Ureter (tissue), 1 donor: Measurements from ENCODE around the gene KCNJ16. TPM values are rescaled to one million over a fixed set of nuclear protein-coding genes. Genes with fewer than 3 reads are reported as not detected.

Experiments used
- DNase-seq: peaks from one replicate; pipeline ENCODE4 v3.0.0-alpha.2; 2020; ENCODE audit warnings: low spot score
- total RNA-seq: library from RNA; stranded (reverse); gene quantifications from one replicate; pipeline ENCODE4 v1.2.4, GENCODE V29; 2023
- donor health status: DM: yes; HTN: yes; CAD: no.

Gene KCNJ16
- total RNA-seq, 1 donor from 2014 or later: not detected

DNA sequence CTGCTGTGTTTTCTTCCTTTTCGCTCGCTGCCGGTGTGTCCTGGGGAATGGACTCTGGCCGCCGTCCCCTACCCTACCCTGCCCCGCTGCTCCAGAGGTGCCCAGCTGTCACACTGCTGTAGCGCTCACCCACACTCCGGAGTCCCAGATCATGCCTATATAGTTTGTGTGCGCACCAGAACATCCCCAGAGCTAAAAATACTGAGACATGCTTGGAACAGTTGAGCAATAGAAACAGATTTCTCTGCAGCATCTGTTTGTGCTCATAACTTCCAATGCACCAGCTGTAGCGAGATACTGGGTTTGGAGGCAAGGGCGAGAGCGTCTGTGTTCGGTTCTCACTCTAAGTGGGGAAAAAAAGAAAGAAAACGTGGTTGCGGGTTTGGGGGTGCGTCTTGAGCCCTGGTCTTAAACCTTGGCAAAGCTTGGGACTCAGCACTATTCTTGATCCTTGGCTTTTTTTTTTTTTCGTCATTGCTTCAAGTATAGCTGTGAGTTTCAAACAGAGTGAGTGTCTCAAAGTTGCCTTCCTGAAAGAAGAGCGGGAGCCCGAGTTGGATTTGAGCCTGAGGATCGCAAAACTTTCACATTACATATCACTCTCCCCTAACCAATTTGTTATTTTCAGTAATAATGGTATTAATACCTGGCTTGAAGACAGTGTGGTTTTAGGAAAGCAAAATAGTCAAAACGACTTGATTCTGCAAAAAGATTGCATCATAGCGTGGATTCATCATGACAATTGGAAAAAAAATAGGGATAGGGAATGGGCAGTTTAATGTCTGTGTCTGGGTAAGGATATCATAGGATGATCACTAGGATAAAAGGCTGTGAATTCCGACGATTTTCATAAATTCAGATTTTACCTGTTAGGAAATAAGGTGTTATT lies 94.9 kb downstream of the KCNJ16 start:
- no peak for DNase-seq

DNA sequence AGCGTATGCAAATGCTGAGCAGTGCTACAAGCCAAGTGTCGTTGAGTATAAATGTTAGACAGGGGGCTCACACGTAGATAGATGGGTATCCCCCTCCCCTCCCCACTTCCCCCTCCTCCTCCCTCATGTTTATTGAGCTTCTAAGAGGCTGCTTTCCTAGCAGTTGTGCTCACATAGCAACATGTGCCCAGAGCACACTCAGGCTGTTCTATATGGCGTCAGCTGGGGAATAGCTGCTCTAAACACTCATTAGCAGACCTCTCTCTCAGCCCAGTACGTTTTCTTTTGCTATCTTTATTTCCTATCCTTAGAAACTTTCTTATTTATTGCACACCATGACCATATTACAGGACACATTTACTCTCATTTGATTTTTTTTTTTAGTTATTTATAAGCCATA lies 96.1 kb downstream of the KCNJ16 start:
- no peak for DNase-seq

DNA sequence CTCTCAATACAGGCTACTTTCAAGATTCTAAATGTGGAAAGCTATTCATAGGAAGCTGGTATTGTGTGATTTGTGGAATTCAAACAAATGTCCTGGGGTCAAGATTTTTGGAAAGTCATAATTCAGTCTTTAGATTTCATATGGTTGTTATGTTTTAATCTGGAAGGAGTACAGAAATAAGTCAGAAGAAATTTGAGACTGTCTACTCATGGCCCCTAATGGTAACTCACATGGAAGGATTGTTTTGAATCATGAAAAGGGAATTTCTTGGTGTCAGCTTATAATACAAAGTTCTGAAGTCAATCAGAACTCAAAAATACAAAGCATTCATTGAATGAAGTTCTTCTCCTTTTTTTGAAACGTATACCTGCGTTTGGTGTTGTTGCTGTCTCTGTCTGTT lies 97.4 kb downstream of the KCNJ16 start:
- no peak for DNase-seq

DNA sequence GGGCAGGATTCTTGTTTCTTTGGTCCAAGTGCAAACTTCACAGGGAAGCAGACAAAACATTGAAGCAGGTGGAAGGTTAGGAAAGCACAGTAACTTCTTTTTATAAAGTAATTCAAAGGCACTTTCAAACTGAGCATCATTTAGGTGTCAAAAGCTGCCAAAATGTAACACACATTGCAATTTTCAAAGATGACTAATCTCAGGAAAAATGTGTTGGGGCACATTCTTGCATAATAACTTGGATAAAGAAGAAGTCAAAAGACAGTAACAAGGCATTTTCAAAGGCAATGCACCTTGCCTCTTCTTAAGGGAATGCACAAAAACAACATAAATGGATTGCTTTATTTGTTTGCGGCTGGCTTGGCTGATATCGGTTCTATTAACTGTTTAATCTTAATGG lies 97.9 kb downstream of the KCNJ16 start:
- DNase-seq: no peak

DNA sequence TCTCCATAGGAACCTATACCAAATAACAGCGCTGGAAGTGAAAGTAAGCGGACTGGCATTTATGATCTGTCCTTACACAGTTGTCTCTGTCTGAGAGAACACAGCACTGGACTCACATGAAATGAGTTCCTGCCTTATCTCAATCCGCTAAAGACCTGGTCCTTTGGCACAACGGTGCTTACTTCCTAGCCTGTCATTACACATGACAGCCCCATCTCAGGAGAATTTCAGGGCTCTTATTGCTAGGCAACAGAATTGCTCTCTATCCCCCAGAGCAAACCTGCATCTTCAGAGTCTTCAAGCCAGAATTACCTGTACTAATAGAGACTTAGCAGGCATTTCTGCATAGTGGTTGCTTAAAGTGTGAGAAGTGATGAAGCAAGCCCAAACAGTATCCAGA lies 98.7 kb downstream of the KCNJ16 start:
- DNase-seq: no peak

DNA sequence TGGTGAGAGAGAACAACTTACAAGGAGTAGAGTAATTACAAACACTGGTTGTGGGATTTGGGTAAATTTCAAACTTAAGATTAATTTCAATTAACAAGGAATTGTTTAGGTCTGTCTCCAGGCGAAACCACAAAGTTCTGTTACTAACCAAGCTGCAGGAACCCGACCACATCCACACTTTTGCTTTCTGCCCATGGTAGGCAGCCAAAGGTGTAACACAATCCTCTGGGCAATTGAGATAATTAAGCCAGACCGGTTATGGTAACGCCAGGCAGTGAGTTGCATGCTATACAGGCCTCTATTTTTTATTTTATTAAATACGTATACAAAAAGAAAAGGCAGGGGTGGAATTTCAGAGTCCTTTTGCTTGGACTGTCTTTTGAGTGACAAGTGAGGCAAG lies 106.4 kb downstream of the KCNJ16 start:
- no peak for DNase-seq

DNA sequence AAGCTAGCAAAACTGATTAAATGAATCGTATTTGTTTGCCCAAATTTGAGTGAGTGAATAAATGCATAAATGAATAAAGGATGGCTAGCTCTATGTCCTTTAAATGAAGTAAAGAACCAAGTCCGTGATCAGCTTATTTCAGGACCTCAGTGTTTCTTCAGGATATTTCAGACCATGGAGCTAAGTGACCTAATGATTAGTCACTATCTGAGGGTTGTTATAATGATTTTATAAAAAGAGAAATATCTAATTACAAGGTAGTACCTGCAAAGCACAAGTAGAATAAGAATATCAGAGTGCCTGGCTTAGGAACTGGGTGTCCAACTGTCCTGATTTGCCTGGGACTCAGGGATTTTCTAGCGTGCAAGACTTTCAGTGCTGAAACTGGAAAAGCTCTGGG lies 106.8 kb downstream of the KCNJ16 start:
- DNase-seq: no peak

DNA sequence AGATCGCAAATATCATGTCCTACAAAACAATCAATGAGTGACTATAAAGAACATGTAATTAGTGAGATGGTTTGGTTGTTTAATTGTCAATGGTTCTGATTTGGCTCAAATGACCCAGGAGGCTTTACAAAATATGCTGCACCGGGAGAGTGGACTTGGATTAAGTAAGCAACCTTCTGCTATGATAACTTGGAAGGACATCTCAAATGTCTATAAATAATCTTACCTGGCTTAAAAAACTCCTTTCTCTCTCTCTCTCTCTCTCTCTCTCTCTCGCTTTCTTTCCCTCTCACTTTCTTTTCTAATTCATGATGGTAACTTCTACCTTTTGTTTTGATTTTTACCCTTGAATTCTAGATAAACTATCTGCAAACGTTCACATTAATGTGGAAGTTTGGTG lies 108.5 kb downstream of the KCNJ16 start:
- DNase-seq: no peak

DNA sequence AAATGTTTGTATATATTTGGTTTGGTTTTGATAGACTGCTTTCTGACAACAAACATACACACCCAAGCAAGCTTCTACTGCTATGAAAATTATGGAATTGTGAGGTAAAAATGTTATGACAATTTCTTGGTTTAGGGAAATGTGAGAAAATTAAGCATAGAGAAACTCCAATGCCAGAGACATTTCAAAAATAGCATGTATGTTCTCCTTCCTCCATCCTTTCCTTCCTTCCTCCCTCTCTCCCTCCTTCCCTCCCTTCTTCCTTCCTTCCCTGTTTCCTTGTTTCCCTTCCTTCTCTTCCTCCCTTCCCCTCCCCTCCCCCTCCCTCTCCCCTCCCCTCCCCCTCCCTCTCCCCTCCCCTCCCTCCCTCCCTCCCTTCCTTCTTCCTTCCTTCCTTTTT lies 109.2 kb downstream of the KCNJ16 start:
- DNase-seq: no peak

DNA sequence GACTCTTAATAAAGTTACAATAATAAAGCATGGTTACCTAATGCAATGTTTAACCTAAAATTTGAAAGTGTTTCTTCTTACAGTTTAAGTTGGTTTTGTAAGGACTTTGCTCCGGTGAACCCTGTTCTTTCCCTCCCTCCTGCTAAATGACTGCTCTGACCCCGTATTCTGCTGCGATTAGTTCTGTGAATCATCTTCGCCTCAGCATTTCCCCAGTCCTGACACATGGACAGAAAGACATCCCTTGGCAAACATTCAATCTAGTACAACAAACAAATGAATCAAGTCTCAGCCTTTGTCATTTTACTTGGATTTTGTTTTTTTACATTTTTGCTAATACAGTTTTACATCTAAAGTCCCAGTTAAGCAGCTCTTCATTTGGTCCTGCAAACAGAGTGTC lies 109.7 kb downstream of the KCNJ16 start:
- DNase-seq: no peak

Other genes with a start within 250 kb of the KCNJ16 start
- gene KCNJ2, start 94.3 kb downstream of the KCNJ16 start, total RNA-seq: 1.1 TPM